Gastrocnemius medialis (tissue), 4 donors: ENCODE measurements around the gene AGPS.

ENCODE experiments used
- CTCF ChIP-seq, 5 experiments: fragments of 450-650 bp in 3 of 5; fragments of 200-600 bp in 2 of 5; sonication (generic) in 2 of 5; IDR thresholded peaks in 4 of 5; conservative IDR thresholded peaks in 1 of 5; 1 replicate in 4 of 5; 2 replicates in 1 of 5; pipeline ENCODE4 v1.5.1; 2016 to 2019; ENCODE audit warnings: antibody characterized with exemption in 5 of 5, mild to moderate bottlenecking in 3 of 5, moderate library complexity in 3 of 5
- POLR2A ChIP-seq, 2 donors: fragments of 450-650 bp; IDR thresholded peaks; one replicate each; pipeline ENCODE4 v1.6.1; 2017; ENCODE audit warnings: antibody characterized with exemption in 2 of 2, mild to moderate bottlenecking in 2 of 2, moderate library complexity in 2 of 2

GRCh38 chr2:177398290-177398683 lies 5.7 kb downstream of the AGPS start:
- TF ChIP-seq CTCF (IDR thresholded peaks at IDR 0.05 in 4 of 5, conservative IDR thresholded peaks at IDR 0.05 in 1 of 5): no peak
- TF ChIP-seq POLR2A (IDR thresholded peaks at IDR 0.05): no peak
